CD4-positive, alpha-beta T cell treated with Interleukin-15 for 4 hours (primary cell): ENCODE data around the gene KCP.

ENCODE experiments used
- DNase-seq: peaks from one replicate; pipeline ENCODE4 v3.0.0-alpha.2; 2020; ENCODE audit warnings: low spot score

KCP gene

DNA sequence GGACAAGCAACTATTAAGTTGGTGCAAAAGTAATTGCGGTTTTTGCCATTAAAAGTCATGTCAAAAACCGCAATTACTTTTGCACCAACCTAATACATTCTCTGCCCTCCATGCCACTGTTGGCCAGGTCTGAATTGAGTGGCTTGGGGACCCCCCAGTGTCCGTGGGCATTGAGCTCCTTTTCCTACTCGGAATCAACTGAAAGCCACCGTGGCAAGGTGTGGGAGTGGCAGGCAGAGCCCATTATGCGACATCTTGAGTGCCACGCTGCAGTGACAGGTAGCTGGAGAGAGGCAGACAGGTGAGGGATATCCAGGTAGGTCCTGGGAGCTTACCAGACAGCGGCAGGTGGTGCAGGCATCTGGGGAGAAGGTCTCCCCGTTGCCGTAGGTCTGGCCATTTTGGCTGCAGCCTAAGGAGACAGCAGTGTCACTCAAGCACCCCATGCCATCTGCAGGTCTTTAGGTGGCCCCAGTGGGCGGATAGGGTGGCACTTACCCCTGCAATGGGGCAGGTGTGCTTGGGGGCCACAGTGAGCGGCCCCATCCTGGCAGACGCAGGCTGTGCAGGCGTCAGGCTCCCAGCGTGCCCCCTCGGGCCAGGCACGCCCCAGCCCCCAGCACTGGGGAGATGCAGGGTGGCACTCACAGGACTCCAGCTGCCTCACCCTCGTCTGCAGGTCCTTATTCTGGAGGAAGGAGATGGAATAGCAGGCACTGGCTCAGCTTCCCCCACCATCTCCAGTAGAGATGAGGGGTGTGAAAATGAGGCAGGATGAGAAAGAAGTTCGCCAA, 3.5 kb downstream of the KCP start:
- no peak for DNase-seq

DNA sequence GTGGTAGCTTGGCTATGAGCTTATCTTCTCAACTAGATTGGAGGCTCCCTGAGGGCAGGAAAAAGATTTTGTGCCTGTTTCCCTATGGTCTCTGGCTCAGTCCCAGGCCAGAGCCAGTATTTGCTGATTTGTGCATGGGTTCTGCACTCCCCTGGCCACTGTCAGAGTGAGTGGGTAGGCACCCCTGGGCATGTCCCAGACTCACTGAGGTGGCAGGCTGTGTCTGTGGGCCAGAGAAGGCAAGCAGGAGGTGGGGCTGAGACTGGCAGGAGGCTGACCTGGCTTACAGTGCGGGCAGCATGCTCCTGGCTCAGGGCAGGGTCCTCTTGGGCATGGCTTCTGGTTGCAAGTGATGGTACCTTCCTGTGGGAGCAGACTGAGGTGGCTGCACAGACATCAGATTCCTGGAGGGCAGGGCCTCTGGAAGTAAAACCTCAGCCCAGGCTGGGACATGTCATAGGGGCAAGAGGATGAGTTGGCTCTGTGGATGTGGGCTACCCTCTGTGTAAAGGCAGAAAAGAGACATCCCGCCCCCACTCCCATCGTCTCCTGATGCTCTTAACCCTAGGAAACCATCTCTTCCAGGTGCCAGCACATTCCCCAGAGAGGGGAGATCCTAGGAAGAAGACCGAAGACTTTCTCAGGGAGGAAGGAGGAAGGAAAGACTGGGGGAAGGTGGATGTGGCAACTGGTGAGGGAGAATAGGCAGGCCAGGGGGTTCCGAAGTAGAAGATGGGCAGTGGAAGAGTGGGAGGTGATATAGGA, 4.3 kb downstream of the KCP start:
- DNase-seq: no peak

DNA sequence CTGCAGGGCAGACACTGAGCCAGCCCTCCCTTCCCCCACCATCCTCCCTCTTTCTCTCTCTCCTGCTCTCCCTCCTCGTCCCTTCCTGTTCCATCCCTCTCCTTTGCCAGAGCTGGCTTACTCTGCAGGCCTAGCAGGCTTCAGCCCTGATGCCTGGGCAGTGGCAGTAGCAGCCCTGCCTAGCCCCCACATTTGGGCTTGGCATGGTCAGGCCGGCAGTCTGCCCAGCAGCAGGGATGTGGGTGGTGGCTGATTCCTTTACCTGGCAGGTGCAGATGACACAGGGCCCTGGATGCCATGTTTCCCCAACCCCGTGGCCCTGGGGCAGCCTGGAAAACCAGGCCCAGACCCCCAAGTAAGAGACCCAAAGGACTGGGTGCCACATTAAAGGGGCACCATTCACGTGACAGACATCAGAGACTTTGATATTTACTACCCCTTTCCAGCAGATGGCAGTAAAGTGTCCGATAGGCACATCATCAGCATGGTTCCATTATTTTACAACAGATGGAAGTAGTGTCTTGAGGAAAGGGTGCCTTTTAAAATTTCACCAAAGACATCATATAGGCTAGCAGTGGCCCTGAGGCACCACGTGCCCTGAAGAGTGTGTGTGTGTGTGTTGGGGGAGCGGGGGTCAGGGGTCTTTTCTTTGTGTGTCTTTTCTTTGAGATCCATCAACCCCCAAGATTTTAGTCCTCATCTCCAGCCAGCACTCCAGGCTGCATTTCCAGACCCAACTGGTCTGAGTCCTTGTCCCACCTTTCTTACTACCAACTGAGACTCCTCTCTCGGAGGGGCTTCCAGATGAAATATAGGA, 5.9 kb downstream of the KCP start:
- DNase-seq: peak; percentile 65

DNA sequence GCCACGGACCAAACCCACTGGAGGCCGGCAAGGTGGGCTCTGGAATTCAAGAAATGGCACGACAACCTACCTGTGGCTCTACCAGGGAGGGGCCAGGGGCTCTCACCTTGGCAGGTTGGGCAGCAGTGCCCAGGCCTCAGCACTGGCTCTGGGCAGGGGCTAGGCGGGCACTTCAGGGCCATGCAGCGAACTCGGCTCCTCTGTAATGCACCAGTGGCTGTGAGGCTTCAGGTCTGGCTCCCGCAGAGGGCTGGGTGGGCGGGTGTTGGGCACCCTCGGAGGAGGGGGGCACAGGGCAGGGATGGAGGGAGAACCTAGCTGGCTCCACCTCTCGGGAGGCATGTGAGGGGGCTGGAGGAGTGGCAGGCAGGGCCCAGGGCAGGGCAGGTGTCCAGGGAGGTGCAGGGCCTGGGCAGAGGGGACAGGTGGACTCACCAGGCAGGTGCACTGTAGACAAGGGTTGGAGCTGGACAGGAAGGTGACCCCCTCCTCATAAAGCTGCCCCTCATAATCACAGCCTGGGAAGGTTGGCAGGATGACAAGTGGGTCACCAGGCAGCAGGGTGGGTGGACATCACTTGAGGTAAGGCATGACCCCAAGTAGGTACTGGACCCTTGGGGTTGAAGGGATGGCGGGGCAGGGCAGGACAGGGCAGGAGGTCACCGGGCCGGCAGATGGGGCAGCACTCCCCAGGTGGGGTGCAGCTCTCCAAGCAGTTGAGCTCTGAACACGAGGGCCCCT, 6.7 kb downstream of the KCP start:
- DNase-seq: no peak

DNA sequence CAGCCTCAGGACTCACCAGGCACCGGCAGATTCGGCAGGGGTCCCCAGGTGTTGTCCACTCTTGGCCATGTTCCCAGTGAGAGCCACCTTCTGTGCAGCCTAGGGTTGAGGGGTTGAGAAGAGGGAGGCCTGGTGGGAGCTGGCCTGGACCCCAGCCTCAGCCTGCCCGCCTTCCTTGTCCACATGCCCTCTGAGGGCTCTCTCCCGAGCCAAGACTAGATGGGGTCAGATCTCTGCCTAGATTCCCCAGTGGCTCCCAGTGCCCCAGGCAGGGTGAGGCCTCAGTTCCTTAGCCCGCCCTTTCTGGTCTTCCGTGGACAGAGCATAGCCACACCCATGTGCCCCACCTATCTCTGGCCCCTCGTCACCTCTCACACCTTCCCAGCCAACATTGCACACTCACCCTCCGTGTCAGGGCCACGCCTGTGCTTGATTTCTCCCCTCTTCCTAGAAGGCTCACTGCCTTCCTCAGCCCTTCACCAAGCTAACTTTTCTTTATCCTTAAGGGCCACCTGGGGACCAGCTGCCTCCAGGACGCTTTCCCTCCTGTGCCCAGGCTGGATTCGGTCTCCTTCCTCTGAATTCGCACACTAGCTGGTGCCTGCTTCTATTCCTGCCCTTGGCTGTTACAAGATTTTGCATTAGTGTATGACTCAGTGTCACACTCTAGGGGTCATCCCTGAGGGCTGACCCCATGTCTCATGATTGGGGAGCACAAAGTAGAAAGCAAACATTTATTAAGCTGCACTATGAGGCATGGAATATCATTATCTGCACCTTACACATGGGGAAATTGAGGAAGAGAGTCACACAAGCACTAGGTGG, 7.5 kb downstream of the KCP start:
- DNase-seq: no peak

DNA sequence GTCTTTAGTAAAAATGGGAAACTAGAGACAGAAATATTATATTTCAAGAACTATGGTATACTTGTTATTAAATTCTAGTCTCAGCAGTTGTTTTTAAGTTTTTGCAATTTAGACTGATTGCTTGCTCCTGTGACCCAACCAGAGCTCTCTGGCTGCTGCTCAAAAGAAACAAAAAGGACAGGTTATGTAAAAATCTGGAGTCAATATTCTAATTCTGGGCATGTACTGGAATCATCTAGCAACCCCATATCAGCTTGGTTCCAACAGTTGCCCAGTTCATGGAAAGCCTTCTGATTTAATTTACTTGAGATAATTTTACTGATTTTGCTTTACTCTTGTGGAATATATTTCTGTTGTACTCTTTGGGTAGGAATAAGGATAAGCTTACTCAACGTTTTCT, 10.3 kb downstream of the KCP start:
- no peak for DNase-seq

DNA sequence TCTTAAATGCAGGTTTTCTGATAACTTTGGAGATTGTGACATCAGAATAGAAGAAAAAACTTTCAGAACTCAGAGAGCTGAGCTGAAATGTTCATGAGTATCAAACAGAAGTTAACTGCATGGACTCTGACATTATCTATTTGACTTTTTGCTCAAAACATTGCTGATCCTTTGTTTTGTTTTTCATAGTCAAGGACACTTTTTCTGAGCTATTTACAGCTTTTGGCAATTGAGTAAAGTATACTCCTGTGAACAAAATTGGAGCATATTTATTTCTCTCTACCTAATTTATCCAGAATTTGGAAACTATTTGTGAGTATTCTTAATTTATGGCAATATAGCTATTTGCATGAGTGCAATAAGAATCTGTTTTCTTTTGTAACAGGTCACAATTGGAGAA, 11.1 kb downstream of the KCP start:
- DNase-seq: no peak

DNA sequence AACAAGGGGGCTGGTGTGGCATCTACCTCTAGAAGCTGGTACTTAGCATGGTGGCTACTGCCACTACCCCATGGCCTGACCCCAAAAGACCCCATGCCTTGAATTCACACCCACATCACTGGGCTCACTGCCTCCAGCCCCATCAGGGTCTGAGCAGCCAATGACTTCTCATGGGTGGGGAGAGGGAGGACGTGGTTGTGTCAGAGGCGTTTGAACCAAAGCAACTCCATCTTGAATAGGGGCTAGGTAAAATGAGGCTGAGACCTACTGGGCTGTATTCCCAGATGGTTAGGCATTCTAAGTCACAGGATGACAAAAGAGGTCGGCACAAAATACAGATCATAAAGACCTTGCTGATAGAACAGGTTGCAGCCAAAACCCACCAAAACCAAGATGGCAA, 15.2 kb downstream of the KCP start:
- DNase-seq: no peak

DNA sequence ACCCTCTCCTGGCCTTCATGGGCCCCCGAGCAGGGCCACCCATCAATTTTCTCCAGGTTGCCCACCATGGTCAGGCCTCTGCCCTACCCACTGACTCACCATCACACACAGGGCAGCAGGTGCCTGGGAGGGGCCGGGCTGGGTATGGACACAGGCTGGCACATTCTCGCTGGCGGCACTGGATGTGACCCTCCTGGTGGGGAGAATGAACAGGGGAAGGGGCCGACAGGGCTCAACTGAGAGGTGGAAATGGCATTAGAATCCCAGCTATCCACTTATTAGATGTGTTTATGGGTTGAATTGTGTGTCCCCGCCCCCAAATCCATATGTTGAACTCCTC, 16.4 kb downstream of the KCP start:
- DNase-seq: no peak

DNA sequence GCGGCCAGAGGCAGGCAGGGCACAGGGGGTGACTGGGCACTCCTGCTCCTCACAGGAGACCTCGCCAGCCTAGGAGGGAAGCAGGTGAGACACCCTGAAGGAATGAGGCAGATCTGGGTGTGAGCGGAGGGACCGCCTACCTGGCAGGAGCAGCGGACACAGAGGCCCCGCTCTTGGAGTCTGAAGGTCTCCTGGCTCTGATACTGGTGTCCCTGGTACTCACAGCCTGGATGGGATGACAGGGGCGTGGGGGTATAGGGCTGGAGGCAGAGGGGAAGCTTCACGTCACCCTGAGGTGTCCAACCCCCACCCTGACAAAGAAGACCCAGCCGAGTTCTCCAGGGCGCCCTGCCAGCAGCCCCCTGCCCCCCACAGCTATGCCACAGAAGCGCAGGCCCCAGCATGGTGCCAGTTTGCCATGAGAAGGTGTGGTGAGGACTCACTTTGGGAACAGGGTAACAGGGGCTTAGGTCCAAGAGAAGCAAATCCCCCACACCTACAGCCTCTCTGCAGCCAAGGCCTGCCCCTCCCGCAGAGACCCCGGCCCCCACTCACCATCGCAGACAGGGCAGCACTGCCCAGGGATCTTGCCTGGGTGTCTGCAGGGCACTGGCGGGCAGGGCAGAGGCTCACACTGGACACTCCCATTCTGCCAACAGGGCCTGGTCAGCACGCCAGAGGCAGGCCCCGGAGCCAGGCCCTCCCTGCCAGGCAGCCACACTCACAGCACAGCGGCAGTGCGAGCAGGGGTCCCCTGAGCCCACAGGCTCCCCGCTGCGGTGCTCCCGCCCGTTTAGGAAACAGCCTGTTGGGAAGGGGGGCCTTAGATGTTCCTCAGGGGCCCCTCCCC, 17.0 kb downstream of the KCP start:
- no peak for DNase-seq

DNA sequence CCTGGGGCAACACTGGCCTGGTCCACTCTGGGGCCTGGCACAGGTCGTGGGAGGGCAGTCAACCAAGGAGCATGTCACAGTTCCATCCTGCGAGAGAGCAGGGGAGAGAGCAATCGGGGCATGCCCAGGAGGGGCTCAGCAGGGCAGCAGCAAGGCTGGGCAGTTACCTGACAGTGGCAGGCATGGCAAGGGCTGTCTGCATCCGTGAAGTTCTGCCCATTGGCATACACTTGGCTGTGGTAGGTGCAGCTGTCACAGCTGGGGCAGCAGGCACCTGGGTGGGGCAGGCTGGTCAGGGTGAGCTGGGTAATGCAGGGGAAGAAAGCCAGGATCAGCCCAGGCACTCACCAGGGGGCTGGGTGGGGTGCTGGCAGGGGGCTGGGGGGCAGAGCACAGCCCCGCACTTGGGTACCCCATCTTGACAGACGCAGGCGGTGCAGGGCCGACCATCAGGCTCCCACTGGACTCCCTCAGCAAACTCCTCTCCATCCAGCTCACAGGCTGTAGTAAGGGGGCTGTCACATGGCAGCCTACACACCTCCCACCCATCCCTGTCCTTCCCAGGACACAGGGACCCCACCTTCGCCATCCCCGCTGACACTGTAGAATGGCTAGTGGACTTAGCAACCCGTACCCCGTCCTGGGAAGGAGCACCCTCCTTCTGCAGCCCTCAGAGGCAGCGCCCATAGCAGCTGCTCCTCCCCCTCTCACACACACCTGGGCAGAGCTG, 17.8 kb downstream of the KCP start:
- no peak for DNase-seq

DNA sequence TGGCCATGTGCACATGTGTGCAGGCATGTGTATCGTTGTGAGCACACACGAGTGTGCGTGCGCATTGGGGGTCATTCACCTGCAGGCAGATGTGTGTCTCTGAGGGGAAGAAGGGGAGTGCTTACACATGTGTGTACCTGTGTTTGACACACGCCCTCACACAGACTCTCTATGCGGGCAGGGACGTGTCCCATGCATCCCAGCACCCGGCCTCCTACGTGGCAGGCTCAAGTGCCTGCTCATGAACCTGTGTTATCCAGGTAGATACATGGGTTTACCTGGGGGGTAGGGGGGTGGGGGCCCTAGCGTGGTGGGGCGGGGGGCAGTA, 18.6 kb downstream of the KCP start:
- no peak for DNase-seq

DNA sequence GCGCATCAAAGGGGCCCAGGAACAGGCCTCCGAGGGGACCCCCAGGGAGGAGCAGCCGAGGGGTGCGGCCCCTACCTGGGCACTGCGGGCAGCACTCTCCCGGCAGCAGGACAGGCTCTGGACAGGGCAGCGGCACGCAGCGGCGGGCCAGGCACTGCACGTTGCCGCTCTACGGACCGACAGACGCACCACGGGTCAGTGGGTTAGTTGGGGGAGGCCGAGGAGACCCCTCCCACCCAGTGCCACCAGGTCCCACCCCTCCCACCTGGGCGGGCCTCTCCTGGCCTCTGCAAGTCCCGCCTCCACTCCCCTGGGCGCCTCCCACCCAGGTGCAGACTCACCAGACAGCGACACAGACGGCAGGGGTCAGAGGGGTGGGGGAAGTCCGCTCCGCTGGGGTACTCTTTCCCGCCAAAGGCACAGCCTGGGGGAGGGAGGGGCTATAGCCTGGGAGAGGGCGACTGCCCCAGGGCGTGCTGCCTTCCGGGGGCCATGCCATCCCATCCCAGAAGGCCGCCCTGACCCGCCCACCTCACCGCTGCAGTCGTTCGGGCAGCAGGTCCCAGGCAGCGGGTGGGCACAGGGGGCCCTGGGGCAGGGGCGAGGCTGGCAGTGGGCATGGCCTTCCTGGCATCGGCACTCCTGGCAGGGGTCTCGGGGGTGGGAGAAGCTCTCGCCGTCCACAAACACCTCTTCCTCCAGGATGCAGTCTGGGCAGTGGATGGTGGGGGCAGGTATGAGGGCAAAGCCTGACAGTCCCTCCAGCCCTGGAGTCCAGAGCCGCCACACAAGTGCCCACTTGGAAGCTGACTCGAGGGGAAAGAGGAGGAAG, 19.2 kb downstream of the KCP start:
- no peak for DNase-seq

DNA sequence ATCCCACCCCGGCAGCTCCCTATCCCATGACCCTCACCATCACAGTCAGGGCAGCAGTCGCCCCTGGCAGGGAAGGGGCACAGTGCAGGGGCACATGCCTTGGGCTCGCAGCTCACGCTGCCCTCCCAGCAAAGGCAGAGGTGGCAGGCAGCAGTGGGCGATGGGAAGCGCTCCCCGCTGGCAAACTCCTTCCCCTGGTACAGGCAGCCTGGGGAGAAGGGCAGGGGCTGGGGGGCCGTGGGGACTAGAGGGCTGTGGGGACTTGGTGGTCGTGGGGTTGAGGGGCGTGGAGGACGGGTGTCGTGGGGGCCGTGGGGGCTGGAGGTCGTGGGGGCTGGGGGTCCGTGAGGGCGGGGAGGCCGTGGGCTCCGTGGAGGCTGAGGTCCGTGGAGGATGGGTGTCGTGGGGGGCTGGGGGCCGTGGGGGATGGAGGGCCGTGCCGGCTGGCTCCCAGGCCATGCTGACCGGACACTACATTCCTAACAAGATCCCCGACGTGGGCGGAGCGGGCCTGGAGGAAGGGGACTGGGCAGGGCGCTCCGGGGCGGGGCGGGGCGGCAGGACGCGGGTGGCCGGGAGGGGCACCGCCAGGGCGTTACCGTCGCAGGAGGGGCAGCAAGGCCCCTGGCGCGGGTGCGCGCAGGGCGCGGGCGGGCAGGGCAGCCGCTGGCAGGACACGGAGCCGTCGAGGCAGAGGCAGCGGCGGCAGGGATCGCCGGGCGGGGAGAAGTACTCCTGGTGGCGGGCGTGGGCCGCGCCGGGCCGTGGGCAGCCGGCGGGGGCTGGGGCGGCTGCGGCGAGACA, 20.0 kb downstream of the KCP start:
- DNase-seq: no peak

DNA sequence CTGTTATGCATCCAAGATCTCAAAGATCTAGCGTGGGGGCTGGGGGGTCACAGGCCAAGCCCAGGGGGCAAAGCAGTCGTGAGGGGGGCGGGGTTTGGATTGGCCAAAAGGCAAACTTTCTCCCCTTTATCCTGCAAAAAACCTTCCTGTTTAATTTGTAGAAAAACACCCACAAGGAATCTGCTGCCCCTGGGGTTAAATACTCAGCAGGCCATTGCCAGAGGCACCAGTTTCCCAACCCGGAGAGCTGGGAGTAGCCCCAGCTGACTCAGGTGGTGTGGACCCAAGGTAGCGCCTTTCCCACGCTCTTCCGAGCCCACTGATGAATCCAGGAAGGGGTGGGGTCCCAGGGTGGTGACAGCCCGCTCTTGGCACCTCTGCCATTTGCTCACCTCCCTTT, 21.4 kb downstream of the KCP start:
- no peak for DNase-seq

DNA sequence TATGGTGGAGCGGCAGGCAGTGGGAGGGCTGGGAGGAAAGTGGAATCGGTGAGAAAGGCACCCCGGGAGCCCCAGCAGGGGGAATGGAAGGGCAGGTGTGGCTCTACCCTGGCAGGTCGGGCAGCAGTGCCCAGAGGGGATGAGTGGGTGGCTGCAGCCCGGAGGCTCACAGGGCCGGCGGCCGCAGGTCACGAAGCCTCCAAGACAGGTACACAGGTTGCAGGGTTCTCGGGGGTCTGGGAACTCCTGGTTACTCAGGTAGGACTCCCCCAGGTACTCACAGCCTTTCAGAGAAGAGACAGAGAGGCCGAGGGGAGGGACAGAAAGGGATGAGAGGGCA, 21.8 kb downstream of the KCP start:
- no peak for DNase-seq

DNA sequence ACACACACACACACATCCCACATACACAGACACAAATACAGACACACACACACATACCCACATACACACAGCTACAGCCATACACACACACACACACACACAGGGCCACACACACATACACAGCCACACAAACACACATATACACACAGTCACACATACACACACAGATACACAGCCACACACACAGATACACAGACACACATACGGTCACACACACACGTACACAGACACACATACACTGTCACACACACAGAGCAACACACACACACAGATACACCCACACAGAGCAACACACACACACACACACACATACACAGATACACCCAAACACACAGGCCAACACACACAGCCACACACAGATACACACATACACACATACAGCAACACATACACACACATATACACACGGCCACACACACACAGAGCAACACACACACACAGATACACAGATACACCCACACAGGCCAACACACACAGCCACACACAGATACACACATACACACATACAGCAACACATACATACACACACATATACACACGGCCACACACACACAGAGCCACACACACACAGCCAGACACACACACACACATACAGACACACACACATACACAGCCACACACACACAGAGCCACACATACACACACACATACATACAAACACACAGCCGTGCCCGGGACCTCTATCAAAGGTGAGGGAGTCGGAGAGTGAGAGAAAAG, 22.3 kb downstream of the KCP start:
- DNase-seq: no peak
